B cell (primary cell): ENCODE results near the gene PKNOX1. TPM values are rescaled to one million over a fixed set of nuclear protein-coding genes. Genes with fewer than 3 reads are reported as not detected.
"Not testable (repeated sequence)": the region's sequence is repeated elsewhere in the genome, so short reads cannot be mapped to it uniquely, and the experiment has no call there.

Experiments used
- ATAC-seq: fragments of 200-7000 bp; cut with Tn5 transposase; one replicate; pipeline ENCODE4 v1.10.0; 2021; ENCODE audit warnings: low read depth, mild to moderate bottlenecking, moderate number of reproducible peaks, moderate library complexity
- CTCF ChIA-PET: fragments of 350-600 bp; sonication (Branson Sonifier 250); formaldehyde crosslinking; loops from one replicate; lab custom pipeline; 2021; ENCODE audit warnings: antibody characterized with exemption, inconsistent platforms; lab: Charles Lee
- POLR2A ChIA-PET: fragments of 350-600 bp; sonication (Branson Sonifier 250); formaldehyde crosslinking; loops from one replicate; lab custom pipeline; 2021; ENCODE audit warnings: antibody characterized with exemption; lab: Charles Lee
- DNase-seq: peaks from one replicate; pipeline ENCODE4 v3.0.0; 2013
- H2AFZ ChIP-seq: 2 replicates; pipeline ENCODE4 v1.6.1; 2012; ENCODE audit warnings: mild to moderate bottlenecking, low read depth, low read length; ENCODE audit not compliant: insufficient read depth, poor library complexity, severe bottlenecking
- H3K27ac ChIP-seq, 2 donors: 1 replicate in 1 of 2; 2 replicates in 1 of 2; pipeline ENCODE4 v1.5.1; 2012 to 2013; ENCODE audit warnings: low read length in 2 of 2, mild to moderate bottlenecking in 2 of 2, moderate library complexity in 1 of 2
- H3K27me3 ChIP-seq, 4 experiments: fragments of 200-600 bp in 1 of 4; sonication (generic) in 1 of 4; replicated peaks in 1 of 4; 1 replicate in 2 of 4; 2 replicates in 2 of 4; pipeline versions ENCODE4 v1.6.1 to v1.7.0; 2013 to 2016; ENCODE audit warnings: low read length in 3 of 4, mild to moderate bottlenecking in 2 of 4, mixed read lengths in 1 of 4, moderate library complexity in 1 of 4; ENCODE audit not compliant: insufficient read depth in 4 of 4, control insufficient read depth in 3 of 4; ENCODE audit errors: control extremely low read depth in 1 of 4
- H3K36me3 ChIP-seq, 2 experiments: replicated peaks in 1 of 2; 1 replicate in 1 of 2; 2 replicates in 1 of 2; pipeline versions ENCODE4 v1.6.1 to v1.7.1; 2013; ENCODE audit warnings: low read length in 1 of 2; ENCODE audit not compliant: insufficient read depth in 2 of 2, control insufficient read depth in 1 of 2; ENCODE audit errors: control extremely low read depth in 1 of 2, extremely low read depth in 1 of 2
- H3K4me1 ChIP-seq, 2 donors: fragments of 200-600 bp in 1 of 2; sonication (generic) in 1 of 2; 1 replicate in 1 of 2; 2 replicates in 1 of 2; pipeline versions ENCODE4 v1.5.1 to v1.6.1; 2013 to 2017; ENCODE audit warnings: low read length in 2 of 2; ENCODE audit not compliant: control insufficient read depth in 2 of 2, insufficient read depth in 2 of 2
- H3K4me2 ChIP-seq: replicated peaks from 2 replicates; pipeline ENCODE3; 2012; ENCODE audit warnings: mild to moderate bottlenecking, low read depth, low read length; ENCODE audit not compliant: poor library complexity, severe bottlenecking
- H3K4me3 ChIP-seq, 5 experiments: fragments of 200-600 bp in 1 of 5; sonication (generic) in 1 of 5; 1 replicate in 3 of 5; 2 replicates in 2 of 5; pipeline versions ENCODE4 v1.5.1 to v1.7.0; 2011 to 2016; ENCODE audit warnings: low read length in 4 of 5, mild to moderate bottlenecking in 4 of 5, low read depth in 2 of 5, control low read depth in 1 of 5, moderate library complexity in 1 of 5; ENCODE audit not compliant: insufficient read depth in 1 of 5; ENCODE audit errors: control extremely low read depth in 1 of 5, extremely low read depth in 1 of 5
- H3K79me2 ChIP-seq: fragments of 200-600 bp; sonication (generic); one replicate; pipeline ENCODE4 v1.6.0; 2016; ENCODE audit warnings: low read length; ENCODE audit not compliant: control insufficient read depth, insufficient read depth
- H3K9ac ChIP-seq: fragments of 200-600 bp; sonication (generic); 2 replicates; pipeline ENCODE4 v1.6.1; 2017; ENCODE audit warnings: mild to moderate bottlenecking, low read length, moderate library complexity
- H3K9me3 ChIP-seq, 3 donors: one replicate each; pipeline versions ENCODE4 v1.6.1 to v1.7.1; 2013; ENCODE audit warnings: low read length in 2 of 3; ENCODE audit not compliant: control insufficient read depth in 2 of 3, insufficient read depth in 1 of 3; ENCODE audit errors: control extremely low read depth in 1 of 3
- H4K20me1 ChIP-seq: 2 replicates; pipeline ENCODE4 v1.6.0; 2012; ENCODE audit warnings: mild to moderate bottlenecking, low read length; ENCODE audit not compliant: insufficient read depth, control insufficient read depth, poor library complexity, severe bottlenecking
- H3K27ac Mint-ChIP-seq: one replicate; pipeline ENCODE4 v1.8.0; 2021; ENCODE audit warnings: mixed read lengths
- H3K27me3 Mint-ChIP-seq: one replicate; pipeline ENCODE4 v1.8.0; 2021; ENCODE audit warnings: mixed read lengths
- H3K4me1 Mint-ChIP-seq: one replicate; pipeline ENCODE4 v1.8.0; 2021; ENCODE audit warnings: mixed read lengths
- H3K4me3 Mint-ChIP-seq: one replicate; pipeline ENCODE4 v1.8.0; 2021; ENCODE audit warnings: mixed read lengths
- H3K9me3 Mint-ChIP-seq: one replicate; pipeline ENCODE4 v1.8.0; 2022; ENCODE audit warnings: mixed read lengths; ENCODE audit not compliant: insufficient read depth
- EZH2 ChIP-seq: IDR thresholded peaks from 2 replicates; pipeline ENCODE4 v1.6.1; 2012; ENCODE audit warnings: borderline replicate concordance, low read depth, mild to moderate bottlenecking, moderate library complexity, low read length; ENCODE audit not compliant: insufficient read depth, poor library complexity, severe bottlenecking
- WGBS: methylation state at CpG from one replicate; pipeline ENCODE4 v1.1.5; 2013; ENCODE audit warnings: missing lambda C conversion rate; ENCODE audit not compliant: insufficient coverage; 5-methylcytosine and 5-hydroxymethylcytosine counted together
- intact Hi-C: fragments of 100-400 bp; cut with micrococcal nuclease; formaldehyde crosslinking; loops from one replicate; pipeline ENCODE4 v1.10.0; 2022
- polyA plus RNA-seq: library from polyadenylated mRNA; depleted of rRNA; stranded (reverse); fragments of >200 nt; gene quantifications from 2 replicates; pipeline ENCODE4 v1.2.3, GENCODE V29; 2012
- total RNA-seq, 2 donors: library from RNA; stranded (reverse); fragments of 120-200 nt in 1 of 2; gene quantifications; 1 replicate in 1 of 2; 2 replicates in 1 of 2; pipeline versions ENCODE4 v1.2.3 to v1.2.4, GENCODE V29; 2013 to 2022
- TF ChIP-seq, protein P1 (sequence below): fragments of 200-600 bp; IDR thresholded peaks from one replicate; pipeline ENCODE4 v1.8.0; 2022; ENCODE audit warnings: antibody characterized with exemption, mild to moderate bottlenecking

The PKNOX1 gene
- total and polyA plus RNA-seq, 2 donors (not counting 1 experiment from before 2014, with no cell fraction given): 7.6 to 29.5 TPM

DNA sequence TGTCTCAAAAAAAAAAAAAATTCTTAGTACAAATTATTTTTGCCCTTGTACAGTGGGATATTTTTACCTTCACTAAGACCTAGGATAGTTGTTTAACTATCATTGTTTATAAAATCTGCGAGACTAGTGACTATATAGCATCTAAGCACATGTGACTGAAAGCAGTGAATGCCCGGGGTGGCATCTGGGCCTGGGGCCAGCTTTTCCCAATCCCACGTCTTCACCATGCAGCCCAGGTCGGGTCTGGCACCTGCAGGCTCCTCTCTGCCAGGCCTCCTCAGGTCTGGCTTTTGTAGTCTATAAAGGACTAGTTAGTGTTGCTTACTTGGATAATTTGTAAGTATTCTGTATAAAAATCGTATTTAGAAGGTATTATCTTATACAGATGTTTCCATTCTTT is 60.5 kb downstream of the PKNOX1 start:
- no peak for ATAC-seq
- no peaks in the 10 kb centered on the region for H3K4me1 ChIP-seq
- no peaks in the 10 kb centered on the region for H3K4me1 Mint-ChIP-seq
- H3K9me3 Mint-ChIP-seq: no peaks in the 10 kb centered on the region
- no peaks in the 10 kb centered on the region for H3K27me3 ChIP-seq
- no peak overlapping the region for H3K4me3 ChIP-seq
- no peak overlapping the region for H3K4me2 ChIP-seq
- no peaks in the 10 kb centered on the region for H3K9me3 ChIP-seq
- no peak overlapping the region for H2AFZ ChIP-seq
- peaks cover 1 to 17% of the 10 kb centered on the region in 2 experiments for H3K36me3 ChIP-seq
- H3K27me3 Mint-ChIP-seq: no peaks in the 10 kb centered on the region
- no peak for TF ChIP-seq EZH2
- TF ChIP-seq, protein P1, sequence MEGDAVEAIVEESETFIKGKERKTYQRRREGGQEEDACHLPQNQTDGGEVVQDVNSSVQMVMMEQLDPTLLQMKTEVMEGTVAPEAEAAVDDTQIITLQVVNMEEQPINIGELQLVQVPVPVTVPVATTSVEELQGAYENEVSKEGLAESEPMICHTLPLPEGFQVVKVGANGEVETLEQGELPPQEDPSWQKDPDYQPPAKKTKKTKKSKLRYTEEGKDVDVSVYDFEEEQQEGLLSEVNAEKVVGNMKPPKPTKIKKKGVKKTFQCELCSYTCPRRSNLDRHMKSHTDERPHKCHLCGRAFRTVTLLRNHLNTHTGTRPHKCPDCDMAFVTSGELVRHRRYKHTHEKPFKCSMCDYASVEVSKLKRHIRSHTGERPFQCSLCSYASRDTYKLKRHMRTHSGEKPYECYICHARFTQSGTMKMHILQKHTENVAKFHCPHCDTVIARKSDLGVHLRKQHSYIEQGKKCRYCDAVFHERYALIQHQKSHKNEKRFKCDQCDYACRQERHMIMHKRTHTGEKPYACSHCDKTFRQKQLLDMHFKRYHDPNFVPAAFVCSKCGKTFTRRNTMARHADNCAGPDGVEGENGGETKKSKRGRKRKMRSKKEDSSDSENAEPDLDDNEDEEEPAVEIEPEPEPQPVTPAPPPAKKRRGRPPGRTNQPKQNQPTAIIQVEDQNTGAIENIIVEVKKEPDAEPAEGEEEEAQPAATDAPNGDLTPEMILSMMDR: no peak
- 100% methylated on average over 1 of the region's 5 CpGs for WGBS
- no peak overlapping the region for H3K4me3 Mint-ChIP-seq
- no peak for DNase-seq
- no peak overlapping the region for H3K27ac Mint-ChIP-seq
- H4K20me1 ChIP-seq: no peaks in the 10 kb centered on the region
- no peaks in the 10 kb centered on the region for H3K79me2 ChIP-seq
- POLR2A ChIA-PET: no interaction called here
- no peak overlapping the region for H3K27ac ChIP-seq
- H3K9ac ChIP-seq: no peak overlapping the region
- CTCF ChIA-PET: no interaction called here
- intact Hi-C loops: no loop called here

DNA sequence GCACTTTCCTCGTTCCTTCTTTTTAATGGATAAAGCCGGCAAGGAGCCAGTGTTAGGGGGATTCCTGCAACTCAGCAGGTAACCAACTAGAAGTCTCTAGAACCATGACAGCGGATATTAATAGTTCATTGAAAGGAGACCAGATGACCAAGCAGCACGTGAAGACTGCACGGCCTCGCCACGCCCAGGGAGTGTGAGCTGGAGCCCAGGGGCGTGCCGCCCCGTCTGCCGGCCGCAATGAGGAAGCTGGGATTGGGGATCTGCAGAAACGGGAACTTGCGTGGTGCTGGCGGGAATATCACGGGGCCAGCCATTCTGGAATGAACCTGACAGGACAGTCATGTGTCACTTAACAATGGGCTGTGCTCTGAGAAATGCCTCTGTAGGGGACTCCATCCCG is 62.5 kb downstream of the PKNOX1 start:
- H3K4me3 ChIP-seq, H3K9me3 ChIP-seq, POLR2A ChIA-PET, H4K20me1 ChIP-seq, H3K27ac ChIP-seq, H3K9ac ChIP-seq, H3K27me3 ChIP-seq, H3K27ac Mint-ChIP-seq, ATAC-seq, H3K4me2 ChIP-seq, DNase-seq, H3K27me3 Mint-ChIP-seq, H2AFZ ChIP-seq, H3K9me3 Mint-ChIP-seq, intact Hi-C loops, H3K4me1 ChIP-seq, H3K36me3 ChIP-seq, H3K79me2 ChIP-seq, H3K4me3 Mint-ChIP-seq, CTCF ChIA-PET, H3K4me1 Mint-ChIP-seq: not testable (repeated sequence)
- WGBS: no CpG with 5 or more reads among the region's 17 CpGs

DNA sequence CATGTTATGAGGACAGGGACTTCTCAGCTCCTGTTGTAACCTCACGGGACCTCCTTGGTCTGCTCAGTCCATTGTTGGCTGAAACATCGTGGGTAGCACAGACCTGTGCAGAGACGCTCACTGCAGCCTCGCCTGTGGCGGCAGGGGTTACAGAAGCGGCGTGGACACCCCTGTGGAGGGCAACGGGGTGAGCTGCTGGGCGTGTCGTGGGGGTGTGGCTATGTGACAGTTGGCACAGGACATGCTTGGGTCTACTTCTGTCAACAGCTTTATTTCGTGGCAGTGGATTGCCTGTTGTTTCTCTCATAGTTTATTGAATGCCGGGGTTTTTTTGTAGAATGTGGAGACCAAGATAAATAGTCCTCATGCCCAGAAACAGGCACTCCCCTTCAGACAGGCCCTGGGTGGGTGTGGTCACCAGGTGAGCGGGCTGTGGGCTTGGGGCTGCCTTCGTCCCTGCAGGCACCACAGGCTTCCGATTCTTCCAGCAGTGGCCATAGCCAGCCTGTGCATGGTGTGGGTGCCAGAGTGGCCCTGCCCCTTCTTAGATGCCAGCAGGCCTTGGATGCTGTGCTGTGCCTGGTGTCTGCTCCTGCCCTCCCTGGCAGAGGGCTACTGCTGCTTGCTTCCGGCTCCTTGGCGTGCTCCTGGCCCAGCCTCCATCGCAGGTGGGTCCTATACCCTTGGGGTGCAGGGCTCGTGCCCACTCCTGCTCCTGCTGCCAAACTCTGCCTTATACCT is 63.7 kb downstream of the PKNOX1 start:
- intact Hi-C loops, H3K79me2 ChIP-seq, H3K4me1 Mint-ChIP-seq, ATAC-seq, CTCF ChIA-PET, H3K4me1 ChIP-seq, H3K27me3 Mint-ChIP-seq, H3K27me3 ChIP-seq, H4K20me1 ChIP-seq, H3K9me3 ChIP-seq, H3K27ac Mint-ChIP-seq, H3K4me3 Mint-ChIP-seq, H3K9ac ChIP-seq, H3K4me2 ChIP-seq, H3K36me3 ChIP-seq, H3K27ac ChIP-seq, DNase-seq, POLR2A ChIA-PET, H2AFZ ChIP-seq, H3K4me3 ChIP-seq, H3K9me3 Mint-ChIP-seq: not testable (repeated sequence)
- WGBS: 85% methylated on average over 14 of the region's 19 CpGs
